ENCODE results near the gene SLC9B1.
"Not testable (repeated sequence)": the region's sequence is repeated elsewhere in the genome, so short reads cannot be mapped to it uniquely, and the experiment has no call there.

SLC9B1 gene

DNA sequence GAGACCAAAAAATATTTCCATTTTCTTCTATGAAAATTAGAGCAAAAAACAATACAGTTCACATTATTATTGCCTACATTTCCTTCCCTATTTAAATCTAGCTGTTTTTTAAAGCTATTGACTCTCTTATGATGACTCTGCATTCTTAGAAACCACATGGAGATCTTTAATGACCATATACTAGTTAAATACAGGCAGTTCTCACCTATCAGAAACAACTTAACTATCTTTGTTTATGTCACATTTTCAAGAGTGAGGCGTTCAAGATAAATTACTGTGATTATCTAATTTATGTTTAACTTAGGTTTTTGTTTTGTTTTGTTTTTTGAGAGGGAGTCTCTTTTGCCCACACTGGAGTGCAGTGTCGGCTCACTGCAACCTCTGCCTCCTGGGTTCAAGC lies 147.7 kb downstream of the SLC9B1 start:
- no peak for DNase-seq

DNA sequence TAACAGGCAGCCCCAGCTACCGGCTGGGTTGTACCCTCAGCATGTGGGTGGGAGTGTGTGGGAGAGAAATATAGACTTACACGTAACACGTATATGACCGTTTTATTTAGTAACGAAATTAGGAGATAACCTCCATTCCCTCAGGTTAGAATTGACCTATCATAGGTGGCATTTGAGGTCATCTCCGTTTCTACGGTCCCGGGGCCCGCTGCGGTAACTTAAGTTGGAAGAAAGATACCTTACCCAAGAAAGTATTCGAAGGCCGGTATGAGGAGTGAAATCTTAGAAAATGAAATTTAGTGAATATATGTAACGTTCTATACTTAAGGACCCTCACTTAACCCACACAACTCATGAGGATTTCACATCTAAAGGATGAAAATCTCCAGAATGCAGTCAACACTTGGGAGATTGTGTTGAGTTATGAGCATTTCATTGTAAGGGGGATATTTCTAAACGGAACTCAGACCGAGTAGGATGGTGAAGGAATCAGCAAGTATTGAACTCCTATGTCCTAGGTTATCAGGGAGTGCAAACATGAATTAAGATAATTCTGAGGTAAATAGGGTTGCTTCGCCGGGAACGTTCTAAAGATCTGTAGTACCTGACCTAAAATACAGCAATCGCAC lies 149.8 kb downstream of the SLC9B1 start:
- DNase-seq, result no peak

DNA sequence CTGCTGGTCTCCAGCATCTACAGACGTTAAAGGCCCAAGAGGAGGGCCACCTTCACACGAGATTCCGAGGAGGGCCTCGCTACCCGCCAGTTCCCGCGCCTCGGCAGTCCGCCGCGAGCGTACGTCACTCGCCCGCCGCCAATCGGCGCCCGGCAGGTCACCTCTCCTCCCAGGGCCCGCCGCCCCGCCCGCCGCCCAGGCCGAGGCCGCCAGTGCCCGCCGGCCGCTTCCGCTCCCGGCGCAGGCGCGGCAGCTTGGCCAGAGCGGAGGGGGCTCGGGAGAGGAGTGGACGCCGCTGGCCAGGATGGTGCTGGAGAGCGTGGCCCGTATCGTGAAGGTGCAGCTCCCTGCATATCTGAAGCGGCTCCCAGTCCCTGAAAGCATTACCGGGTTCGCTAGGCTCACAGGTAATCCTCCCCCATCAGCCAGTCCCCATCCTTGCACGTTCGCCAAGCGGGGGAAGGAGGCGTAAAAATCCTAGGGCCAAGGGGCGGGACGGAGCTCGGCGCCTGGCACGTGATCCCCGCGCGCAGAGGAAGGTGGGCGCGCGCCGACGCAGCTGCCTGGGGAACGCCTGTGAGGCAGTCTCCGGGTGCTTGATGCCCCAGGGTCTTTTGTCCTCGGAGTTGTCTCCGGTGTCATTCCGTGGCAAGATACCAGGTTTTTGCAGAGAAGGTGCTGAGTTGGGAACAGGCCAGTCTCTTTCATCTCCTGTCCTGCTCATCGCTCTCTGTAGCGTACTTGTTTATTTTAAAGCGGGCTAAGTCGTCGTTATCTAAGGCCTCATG lies 150.5 kb downstream of the SLC9B1 start, which contains the start of gene CISD2:
CISD2 (plus strand) TSS at position 212 of the 788 bp plus-strand sequence; CDS start at position 305, 93 bp downstream.
- DNase-seq, result peak; percentile 96

DNA sequence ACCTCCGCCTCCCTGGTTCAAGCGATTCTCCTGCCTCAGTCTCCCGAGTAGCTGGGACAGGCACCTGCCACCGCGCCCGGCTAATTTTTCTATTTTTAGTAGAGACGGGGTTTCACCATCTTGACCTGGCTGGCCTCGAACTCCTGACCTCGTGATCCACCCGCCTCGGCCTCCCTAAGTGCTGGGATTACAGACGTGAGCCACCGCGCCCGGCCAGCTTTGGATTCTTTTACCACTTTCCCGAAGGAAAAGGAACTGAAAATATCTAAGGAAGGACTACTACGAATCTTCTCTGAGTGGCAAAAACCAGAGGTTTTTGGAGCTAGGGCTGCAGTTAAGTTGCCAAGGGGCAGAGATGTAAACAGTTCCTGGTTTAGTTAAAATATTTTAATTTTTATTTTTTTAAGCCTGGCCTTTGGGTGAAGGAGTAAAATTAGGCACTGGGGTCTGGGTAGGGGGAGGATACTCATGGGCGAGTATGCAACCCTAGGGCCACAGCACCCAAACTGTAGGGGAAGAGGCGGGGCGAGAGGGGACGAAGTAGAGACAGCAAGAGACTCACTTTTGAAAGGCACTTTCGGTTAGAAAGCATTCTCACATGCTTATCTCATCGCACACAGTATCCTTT lies 151.2 kb downstream of the SLC9B1 start:
- peak; percentile 64 for DNase-seq

DNA sequence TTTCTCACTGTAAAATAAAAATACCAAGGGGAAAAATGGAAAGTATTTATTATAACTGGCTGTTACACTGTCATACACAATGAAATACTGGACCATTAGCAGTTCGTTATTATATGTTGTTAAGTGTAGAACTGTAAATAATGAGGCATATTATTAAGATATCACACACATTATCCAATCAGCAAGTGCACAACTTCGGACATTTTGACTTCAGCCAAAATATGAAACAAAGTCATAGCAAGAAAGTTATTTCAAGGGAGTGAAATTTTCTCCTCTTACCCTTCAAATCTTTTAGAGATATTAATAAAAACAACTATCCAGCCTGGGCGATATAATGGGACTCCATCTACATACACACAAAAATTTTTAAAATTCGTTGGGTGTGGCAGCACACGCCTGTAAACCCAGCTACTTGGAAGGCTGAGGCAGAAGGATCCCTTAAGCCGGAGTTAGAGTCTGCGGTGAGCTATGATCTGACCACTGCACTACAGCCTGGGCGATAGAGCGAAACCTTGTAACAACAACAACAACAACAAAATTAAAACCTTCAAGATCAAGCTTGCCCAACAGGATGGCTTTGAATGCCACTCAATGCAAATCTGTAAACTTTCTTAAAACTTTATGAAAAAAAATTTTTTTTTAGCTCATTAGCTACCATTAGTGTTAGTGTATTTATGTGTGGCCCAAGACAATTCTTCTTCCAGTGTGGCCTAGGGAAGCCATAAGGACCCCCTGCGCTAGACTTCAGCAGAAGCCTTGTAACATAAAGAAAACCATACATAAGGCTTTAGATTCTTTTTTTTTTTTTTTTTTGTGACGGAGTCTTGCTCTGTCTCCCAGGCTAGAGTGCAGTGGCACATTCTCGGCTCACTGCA lies 152.0 kb downstream of the SLC9B1 start:
- no peak for DNase-seq

DNA sequence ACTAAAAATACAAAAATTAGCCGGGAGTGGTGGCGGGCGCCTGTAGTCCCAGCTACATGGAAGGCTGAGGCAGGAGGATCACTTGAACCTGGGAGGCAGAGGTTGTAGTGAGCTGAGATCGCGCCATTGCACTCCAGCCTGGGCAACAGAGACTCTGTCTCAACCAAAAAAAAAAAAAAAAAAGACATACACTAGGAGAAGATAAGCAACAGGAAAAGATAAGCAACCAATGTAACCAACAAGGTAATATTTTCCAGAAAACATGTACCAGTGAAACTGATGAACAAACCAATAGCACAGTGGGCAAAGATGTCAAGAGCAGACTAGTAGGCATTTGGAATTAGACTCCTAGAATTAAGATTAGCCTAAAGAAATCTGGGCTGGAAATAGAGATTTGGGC lies 154.2 kb downstream of the SLC9B1 start:
- not testable (repeated sequence) for DNase-seq

DNA sequence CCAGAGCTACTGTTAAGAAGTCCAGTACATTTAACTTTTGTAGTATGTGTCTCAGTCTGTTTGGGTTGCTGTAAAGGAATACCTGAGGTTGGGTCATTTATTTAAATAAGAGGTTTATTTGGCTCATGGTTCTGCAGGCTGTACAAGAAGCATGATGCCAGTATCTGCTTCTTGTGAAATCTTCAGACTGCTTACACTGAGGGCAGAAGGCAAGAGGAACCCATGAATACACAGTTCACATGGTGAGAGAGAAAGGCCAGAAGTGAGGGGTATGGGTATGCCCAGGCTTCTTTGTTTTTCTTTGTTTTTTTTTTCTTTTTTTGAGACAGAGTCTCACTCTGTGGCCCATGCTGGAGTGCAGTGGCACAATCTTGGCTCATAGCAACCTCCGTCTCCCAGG lies 156.8 kb downstream of the SLC9B1 start:
- no peak for DNase-seq

DNA sequence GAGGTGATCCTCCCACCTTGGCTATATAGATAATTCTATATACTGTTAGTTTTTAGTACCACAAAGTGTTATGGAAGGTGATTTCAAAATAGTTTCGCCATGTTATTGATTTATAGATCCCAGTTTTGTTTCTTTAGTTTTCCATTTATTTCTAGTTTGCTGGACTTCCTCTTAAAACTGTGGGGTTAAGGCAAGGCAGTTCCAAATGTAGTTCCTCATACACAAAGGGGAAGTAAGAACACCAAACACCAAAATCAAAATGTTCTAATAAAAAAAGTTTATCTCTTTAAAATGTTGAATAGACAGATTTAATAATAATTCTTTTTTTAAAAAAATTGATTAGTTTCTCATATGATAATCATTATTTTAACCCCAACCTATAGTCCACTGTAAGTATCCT lies 157.5 kb downstream of the SLC9B1 start:
- no peak for DNase-seq

DNA sequence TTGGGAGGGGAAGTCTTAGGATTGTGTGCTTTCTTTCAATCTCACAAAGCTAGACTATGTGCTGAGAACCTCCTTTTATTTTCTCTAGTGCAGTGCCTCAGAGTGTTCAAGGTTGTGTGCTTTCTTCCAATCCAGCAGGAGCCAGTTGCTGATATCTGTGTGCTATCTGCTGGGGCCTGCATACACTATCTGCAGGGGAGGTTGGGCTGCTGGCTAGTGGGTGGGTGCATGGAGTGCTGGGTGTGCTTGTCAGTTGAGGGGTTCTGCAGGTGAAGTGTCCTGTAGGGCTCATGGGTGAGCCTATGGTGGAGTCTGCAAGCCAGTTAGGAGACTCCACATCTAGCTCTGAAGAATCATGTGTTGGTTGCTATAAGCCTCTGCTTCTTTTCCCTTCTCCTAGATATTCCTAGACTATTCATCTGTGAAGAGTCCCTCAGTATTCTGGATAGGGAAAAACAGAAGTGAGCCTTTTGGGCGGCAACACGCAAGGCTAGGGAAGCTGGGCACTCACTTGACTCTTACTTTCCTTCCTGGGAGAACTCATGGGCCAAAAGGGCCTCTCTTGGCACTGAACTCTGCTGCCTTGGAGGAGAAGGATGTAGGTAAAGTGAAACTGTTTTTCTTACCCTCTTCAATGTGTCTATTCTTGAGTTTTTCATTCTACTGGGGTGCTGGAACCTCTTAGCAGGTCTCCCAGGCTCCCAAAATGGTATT lies 158.7 kb downstream of the SLC9B1 start:
- no peak for DNase-seq

DNA sequence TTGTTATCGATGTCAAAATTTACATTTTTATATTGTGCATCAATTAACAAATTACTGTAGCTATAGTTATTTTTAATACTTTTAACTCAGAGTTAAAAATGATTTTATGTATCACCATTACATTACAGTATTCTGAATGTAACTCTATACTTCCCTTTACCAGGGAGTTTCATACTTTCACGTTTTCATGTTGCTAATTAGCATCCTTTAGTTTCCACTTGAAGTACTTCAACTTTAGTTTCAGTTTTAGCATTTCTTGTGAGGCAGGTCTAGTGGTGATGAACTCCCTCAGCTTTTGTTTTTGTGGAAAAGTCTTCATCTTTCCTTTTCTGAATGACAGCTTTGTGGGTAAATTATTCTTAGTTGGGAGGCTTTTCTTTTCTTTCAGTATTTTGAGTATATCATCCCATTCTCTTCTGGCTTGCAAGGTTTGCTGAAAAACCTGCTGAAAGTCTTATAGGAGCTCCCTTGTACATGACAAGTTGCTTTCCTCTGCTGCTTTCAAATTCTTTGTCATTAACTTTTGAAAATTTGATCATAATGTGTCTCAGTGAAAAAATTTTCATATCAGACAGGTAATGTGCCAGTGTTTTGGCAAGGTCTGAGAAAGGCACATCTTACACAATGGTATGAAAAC lies 160.6 kb downstream of the SLC9B1 start:
- DNase-seq, result no peak
